Measurements from ENCODE around the gene SKA2.
"Not testable (repeated sequence)": the region's sequence is repeated elsewhere in the genome, so short reads cannot be mapped to it uniquely, and the experiment has no call there.

SKA2 gene

DNA sequence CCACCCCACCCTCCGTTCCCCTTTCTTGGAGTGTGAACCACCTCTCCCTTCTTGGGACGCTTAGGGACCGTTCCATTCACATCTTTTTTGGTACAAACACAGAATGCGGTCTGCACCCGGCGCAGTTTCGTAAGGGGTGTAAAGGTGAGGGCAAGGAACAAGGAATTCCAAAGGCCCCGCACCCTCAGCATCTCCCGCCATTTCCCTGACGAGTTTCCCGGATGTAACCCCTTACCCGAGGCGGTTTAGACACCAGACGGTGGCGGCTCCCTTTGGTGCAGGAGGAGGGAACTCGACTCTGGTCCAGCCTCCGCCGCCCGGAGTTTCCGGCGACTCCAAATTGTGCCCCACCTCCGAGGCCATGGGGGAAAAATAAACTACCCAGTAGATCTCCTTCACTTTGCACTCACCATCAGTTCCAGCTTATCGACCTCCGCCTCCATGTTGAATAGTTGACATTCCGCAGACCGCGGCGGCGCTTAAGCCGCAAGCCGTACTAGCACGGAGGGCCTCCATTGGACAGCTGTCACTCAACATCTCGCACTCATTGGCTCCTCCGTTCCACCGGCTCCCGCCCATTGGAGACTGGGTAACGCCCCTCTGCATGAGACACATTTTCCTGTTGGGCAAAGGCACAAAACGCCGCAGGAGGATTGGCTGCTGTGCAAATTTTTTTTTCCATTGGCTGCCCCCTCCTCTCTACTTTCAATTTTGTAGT, at the start of gene SKA2:
Gene SKA2, minus strand, starts transcription at position 466 of the 718 bp plus-strand sequence. Its CDS starts 23 bp downstream, at position 443.
- DNase-seq (ENCODE audit: low read depth, low spot score), result peak; percentile 97

- DNase-seq (ENCODE audit: low read depth, low spot score), result no peak
Measured at GRCh38 chr17:59202320-59202719, 47.3 kb upstream of the SKA2 start.

DNA sequence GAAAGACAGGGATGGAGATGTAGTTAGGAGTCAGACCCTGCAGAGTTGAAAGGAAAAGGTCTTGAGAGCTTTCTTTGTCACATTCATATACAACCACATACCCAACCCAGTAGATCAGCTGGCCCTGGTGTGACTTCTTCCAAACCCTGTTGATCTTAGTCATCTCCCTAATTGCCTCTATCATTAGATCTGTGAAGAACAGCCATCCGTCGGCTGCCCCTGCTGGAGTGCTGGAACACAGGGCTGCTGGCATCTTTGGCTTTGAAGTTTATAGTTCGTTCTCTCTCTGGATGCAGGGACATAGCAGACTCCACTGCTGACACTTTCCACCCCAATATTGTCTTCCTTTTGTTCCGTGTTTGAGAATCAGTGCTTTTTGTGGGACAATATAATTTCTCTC, 44.4 kb upstream of the SKA2 start:
- no peak for DNase-seq (ENCODE audit: low read depth, low spot score)

DNA sequence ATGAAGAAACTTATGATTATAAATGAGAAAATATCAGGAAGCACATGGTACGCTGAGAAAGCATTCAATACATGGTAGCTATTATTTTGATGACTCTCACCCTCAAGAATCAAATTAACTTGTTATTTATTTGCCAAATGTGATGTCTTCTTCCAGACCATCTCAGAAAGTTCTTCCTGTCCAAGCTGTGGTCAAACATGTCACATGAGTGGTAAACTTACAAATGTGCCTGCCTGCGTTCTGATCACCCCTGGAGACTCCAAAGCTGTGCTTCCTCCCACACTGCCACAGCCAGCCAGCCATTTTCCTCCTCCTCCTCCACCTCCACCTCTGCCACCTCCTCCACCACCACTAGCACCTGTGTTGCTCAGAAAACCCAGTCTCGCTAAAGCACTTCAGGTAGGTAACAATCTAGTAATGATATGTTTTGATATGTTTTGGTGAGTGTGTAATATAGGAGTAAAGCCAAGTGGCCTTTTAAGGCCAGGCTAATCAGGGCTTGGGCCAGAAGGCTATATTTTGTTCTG, 38.4 kb upstream of the SKA2 start:
- DNase-seq (ENCODE audit: low read depth, low spot score), result no peak

DNA sequence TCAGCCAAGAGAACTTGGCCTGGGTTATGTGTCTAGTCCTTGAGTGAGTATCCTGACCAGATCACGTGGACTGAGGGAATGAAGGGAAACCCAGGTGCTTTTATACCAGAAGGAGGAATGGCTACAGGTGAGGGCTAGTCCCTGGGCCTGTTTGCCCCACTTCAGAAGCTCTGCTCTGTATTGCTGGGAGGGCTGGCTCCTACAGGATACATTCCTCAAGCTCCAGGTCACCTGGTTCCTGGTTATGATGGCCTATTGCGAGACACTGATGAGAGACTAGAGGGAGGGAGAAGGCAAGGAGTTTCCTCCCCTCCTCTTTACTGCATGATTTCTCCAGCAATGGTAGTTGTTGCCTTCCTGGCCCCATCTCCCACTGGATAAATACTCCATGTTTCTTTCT, 35.8 kb upstream of the SKA2 start:
- no peak for DNase-seq (ENCODE audit: low read depth, low spot score)

DNA sequence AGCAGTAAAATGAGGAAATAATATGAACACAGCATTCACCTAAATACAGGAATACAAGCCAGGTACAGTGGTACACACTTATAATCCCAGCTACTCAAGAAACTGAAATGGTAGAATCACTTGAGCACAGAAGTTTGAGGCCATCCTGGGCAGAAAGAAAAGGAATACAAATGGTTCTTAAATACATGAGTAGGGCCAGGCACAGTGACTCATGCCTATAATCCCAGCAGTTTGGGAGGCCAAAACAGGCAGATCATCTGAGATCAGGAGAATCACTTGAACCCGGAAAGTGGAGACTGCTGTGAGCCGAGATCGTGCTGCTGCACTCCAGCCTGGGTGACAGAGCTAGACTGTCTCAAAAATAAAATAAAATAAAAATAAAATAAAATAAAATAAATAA, 31.9 kb upstream of the SKA2 start:
- DNase-seq (ENCODE audit: low read depth, low spot score), result no peak

DNA sequence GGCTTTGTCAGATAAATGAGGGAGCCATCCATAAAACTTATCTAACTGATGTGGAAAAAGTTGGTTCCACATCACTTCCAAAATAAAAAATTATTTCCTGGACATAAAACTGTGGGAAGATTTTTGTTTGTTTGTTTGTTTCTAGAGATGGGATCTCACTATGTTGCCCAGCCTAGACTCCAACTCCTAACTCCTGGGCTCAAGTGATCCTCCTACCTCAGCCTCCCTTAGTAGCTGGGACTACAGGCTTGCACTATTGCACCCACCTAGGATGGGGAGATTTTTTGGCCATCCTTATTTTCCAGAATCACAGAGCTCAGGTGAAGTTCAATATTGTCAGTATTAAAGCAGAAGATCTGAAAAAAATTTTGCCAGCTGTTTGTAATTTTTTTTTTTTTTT, 31.0 kb upstream of the SKA2 start:
- DNase-seq (ENCODE audit: low read depth, low spot score), result no peak

DNA sequence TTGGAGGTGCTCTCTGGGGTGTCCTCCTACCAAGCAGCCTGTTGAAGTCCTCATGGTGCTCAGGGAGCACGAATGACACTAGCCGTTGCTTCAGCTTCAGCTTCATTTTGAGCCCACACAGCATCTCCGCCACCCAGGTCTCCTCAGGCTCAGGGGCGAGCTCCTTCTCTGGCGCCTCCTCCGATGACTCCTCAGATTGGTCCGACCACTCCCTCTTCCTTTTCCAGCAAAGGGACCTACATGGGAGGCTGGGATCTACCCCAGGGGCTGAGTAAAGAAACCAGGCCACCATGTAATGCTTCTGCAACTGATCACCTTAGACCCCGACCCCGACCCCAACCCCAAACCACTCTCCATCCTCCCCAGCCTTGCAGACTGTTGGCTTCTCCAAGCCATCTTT, 26.5 kb upstream of the SKA2 start:
- no peak for DNase-seq (ENCODE audit: low read depth, low spot score)

GRCh38 chr17:59180626-59181025, 25.6 kb upstream of the SKA2 start:
- no peak for DNase-seq (ENCODE audit: low read depth, low spot score)

- not testable (repeated sequence) for DNase-seq (ENCODE audit: low read depth, low spot score)
Measured at GRCh38 chr17:59179601-59180000, 24.6 kb upstream of the SKA2 start.

GRCh38 chr17:59178266-59178985, 23.4 kb upstream of the SKA2 start:
- no peak for DNase-seq (ENCODE audit: low read depth, low spot score)

DNA sequence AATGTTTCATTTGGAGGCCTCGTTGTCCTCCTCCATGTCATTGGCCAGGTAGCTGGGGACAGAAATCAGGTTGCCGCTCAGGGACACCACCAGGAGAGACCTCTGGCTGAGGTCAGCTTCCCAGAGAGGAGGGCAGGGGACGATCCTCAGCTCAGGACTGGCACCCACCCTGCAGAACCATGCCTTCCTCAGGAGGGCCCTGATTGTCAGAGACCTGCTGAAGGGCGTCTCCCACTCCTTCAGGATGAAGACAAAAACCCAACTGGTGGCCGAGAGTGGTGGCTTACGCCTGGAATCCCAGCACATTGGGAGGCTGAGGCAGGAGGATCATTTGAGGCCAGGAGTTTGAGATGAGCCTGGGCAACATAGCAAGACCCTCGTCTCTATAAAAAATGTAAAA, 20.1 kb upstream of the SKA2 start:
- no peak for DNase-seq (ENCODE audit: low read depth, low spot score)

DNA sequence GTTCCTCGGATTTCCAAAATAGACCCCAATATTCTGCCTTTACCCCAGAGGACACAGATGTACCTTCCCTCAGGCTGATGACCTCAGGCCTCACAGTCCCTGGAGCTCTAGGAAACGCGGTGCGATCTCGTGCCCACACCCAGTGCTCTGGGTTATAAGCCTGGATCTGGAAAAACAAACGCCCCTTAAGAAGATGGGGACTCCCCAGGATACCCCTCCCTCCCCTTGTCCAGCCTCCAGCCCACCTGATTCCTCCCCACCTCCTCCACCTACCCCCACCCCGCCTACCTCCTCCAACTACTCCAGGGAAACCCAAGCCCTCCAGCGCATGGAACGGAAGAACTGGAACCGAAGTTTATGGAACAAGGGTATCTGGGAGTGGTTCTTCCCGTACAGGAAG, 19.7 kb upstream of the SKA2 start:
- no peak for DNase-seq (ENCODE audit: low read depth, low spot score)

- no peak for DNase-seq (ENCODE audit: low read depth, low spot score)
Measured at GRCh38 chr17:59172436-59173004, 17.5 kb upstream of the SKA2 start.

- no peak for DNase-seq (ENCODE audit: low read depth, low spot score)
Measured at GRCh38 chr17:59167571-59168001, 12.6 kb upstream of the SKA2 start.

DNA sequence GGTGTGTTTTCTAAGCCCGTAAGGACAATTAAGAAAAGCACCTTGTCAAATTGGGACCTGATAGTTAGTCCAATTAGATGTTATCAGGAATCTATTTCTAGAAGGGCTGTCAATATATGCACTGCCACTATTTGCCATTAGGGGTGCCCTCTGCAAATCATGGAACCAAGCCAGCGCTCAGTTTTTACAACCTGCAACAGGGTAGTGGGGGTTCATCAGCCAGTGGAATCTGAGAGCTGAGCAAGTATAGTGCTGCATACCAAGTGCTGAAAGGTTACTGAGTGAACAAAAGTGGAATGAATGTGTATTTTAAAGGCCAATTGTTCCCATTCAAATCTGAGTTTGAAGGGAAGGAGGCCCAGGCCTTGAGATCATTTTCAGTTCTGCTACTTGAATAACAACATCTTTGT, 11.0 kb upstream of the SKA2 start:
- peak; percentile 26 for DNase-seq (ENCODE audit: low read depth, low spot score)

- no peak for DNase-seq (ENCODE audit: low read depth, low spot score)
Measured at GRCh38 chr17:59161477-59161876, 6.5 kb upstream of the SKA2 start.

DNA sequence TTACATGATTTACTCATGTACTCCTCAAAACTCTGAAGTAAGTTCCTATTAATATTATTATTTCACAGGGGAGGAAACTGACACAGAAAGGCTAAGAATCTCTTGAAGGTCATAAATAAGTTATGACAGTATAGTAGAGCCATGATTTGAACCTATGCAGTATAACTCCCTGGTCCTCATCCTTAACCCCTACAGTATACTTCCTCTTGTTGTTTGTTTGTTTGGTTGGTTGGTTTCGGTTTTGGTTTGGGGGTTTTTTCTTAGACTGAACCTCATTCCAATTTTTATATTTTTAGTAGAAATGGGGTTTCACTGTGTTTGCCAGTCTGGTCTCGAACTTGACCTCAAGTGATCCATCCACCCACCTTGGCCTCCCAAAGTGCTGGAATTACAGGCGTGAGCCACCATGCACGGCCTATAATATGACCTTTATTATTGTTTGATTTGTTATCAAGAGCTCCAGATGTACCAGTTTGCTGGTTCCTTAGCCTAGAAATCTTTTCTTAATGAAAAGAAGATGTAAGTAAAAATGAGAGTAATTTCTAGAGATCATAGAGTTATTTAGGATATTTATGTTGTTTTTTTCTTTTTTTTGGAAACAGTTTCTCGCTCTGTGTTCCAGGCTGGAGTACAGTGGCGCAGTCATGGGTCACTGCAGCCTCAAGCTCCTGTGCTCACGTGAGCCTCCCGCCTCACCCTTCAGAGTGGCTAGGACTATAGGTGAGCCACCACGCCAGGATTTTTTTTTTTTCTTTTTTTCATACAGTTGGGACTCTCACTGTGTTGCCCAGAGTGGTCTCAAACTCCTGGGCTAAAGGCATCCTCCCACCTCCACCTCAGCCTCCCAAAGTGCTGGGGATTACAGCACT, 5.4 kb upstream of the SKA2 start:
- no peak for DNase-seq (ENCODE audit: low read depth, low spot score)

GRCh38 chr17:59155439-59156177, 622 bp upstream of the SKA2 start, which contains the start of gene PRR11:
Gene PRR11, plus strand, starts transcription at chr17:59155746. Its CDS starts 14,007 bp downstream, at chr17:59169753.
- peak; percentile 89 for DNase-seq (ENCODE audit: low read depth, low spot score)

- no peak for DNase-seq (ENCODE audit: low read depth, low spot score)
Measured at GRCh38 chr17:59154292-59154720, 680 bp downstream of the SKA2 start.

DNA sequence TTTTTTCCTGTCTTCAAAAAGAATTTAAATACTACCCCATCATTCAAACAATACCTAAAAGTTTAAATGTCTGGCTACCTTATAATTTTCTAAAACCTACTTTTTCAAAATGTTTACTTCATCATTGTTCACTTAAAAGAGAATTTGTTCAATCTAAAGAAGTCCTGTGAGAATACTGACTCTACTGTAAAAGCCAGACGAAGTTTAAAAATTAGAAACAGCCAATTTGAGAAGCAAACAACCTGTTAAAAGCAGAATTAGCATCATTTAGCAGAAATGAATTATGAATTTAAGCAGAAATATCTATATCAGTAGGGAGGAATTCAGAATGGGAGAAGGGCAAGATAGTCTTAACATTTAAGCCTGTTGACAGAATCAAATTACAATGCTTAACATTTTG, 2.1 kb downstream of the SKA2 start:
- no peak for DNase-seq (ENCODE audit: low read depth, low spot score)

All from activated CD4-positive, CD25-positive, alpha-beta regulatory T cell treated with anti-CD3 and anti-CD28 coated beads, Interleukin-2, amount 50 U/mL, for 16 hours (primary cell).